ENCODE results near the gene THTPA. TPM values are rescaled to one million over a fixed set of nuclear protein-coding genes. Genes with fewer than 3 reads are reported as not detected.

The THTPA gene
- total and polyA plus RNA-seq, 9 of the 15 experiments (the other 6 are each of a cell fraction or from before 2014, with no cell fraction given), result 2.4 to 8.7 (median 5.2) TPM

DNA sequence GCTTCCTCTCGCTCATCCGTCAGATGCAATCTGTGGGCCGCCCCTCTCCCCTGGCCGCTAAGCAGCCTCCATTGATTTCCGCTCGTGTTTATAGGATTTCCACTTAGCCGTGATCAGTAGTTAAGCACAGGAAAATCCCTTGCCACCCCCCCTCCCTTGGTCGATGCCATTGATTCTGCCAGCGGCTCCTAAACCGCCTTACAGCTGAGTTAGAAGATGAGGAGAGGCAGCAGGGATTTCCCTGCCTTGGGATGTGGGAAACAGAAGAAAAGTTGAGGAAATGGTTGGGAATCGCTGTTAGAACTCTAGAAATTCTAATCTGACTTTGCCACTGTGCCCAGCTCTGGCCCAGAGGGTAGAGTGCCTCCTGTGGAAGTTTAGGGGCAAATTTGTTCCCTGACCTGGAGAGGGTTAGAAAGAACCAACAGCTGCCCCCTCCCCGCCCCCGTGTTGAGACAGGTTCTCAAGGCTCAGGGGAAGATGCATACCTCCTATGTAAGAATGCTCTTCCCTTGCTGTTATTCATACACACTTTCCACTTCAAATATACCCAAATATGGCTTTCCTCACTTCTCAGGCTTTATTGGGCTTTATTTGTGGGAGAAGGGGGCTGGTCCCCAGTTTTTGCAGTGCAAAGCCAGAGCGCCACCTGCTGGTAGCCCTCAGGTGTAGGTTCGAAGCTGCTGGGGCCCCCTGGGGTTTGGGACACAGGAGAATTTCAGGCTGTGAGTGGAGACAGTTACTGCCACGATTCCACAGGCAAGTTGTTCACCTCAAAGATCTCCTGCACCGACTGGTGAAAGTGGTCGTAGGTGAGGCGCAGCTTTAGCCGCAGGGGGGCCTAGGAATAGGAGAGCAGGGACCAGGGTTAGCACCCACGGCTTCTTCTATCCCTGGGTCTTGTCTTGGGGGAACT lies 3.2 kb downstream of the THTPA start (continued):
- TF ChIP-seq, protein P1, sequence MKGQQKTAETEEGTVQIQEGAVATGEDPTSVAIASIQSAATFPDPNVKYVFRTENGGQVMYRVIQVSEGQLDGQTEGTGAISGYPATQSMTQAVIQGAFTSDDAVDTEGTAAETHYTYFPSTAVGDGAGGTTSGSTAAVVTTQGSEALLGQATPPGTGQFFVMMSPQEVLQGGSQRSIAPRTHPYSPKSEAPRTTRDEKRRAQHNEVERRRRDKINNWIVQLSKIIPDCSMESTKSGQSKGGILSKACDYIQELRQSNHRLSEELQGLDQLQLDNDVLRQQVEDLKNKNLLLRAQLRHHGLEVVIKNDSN (CRISPR knock-in tag; IDR thresholded peaks at IDR 0.05), result no peak
- TF ChIP-seq, protein P2, sequence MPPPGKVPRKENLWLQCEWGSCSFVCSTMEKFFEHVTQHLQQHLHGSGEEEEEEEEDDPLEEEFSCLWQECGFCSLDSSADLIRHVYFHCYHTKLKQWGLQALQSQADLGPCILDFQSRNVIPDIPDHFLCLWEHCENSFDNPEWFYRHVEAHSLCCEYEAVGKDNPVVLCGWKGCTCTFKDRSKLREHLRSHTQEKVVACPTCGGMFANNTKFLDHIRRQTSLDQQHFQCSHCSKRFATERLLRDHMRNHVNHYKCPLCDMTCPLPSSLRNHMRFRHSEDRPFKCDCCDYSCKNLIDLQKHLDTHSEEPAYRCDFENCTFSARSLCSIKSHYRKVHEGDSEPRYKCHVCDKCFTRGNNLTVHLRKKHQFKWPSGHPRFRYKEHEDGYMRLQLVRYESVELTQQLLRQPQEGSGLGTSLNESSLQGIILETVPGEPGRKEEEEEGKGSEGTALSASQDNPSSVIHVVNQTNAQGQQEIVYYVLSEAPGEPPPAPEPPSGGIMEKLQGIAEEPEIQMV (tag; conservative IDR thresholded peaks at IDR 0.05; ENCODE audit: low read depth), result no peak
- TF ChIP-seq ZNF165 (CRISPR knock-in tag; IDR thresholded peaks at IDR 0.05; ENCODE audit: borderline replicate concordance), result no peak
- TF ChIP-seq FOXK2 (conservative IDR thresholded peaks at IDR 0.05 in 1 of 2, IDR thresholded peaks at IDR 0.05 in 1 of 2; ENCODE audit: low read depth in 2 of 2), result no peak
- no peak for TF ChIP-seq SIN3B (IDR thresholded peaks at IDR 0.05; ENCODE audit: low read depth)
- TF ChIP-seq, protein P3, sequence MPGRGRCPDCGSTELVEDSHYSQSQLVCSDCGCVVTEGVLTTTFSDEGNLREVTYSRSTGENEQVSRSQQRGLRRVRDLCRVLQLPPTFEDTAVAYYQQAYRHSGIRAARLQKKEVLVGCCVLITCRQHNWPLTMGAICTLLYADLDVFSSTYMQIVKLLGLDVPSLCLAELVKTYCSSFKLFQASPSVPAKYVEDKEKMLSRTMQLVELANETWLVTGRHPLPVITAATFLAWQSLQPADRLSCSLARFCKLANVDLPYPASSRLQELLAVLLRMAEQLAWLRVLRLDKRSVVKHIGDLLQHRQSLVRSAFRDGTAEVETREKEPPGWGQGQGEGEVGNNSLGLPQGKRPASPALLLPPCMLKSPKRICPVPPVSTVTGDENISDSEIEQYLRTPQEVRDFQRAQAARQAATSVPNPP (IDR thresholded peaks at IDR 0.05; ENCODE audit: borderline replicate concordance, insufficient read depth, insufficient read length), result no peak
- TF ChIP-seq CTCFL (IDR thresholded peaks at IDR 0.05; ENCODE audit: borderline replicate concordance, insufficient read depth, low read depth, low read length, poor library complexity, severe bottlenecking), result peak; percentile 61
- TF ChIP-seq NFE2L1 (tag; IDR thresholded peaks at IDR 0.05; ENCODE audit: borderline replicate concordance, low read depth), result no peak
- TF ChIP-seq KLF16 (IDR thresholded peaks at IDR 0.05), result 0 out of 2 replicates have a peak, but pooled peaks have one; percentile 25
- TF ChIP-seq, protein P4, sequence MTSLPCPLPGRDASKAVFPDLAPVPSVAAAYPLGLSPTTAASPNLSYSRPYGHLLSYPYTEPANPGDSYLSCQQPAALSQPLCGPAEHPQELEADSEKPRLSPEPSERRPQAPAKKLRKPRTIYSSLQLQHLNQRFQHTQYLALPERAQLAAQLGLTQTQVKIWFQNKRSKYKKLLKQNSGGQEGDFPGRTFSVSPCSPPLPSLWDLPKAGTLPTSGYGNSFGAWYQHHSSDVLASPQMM (CRISPR knock-in tag; IDR thresholded peaks at IDR 0.05), result no peak
